ENCODE results near the gene TMEM131L.

TMEM131L gene

DNA sequence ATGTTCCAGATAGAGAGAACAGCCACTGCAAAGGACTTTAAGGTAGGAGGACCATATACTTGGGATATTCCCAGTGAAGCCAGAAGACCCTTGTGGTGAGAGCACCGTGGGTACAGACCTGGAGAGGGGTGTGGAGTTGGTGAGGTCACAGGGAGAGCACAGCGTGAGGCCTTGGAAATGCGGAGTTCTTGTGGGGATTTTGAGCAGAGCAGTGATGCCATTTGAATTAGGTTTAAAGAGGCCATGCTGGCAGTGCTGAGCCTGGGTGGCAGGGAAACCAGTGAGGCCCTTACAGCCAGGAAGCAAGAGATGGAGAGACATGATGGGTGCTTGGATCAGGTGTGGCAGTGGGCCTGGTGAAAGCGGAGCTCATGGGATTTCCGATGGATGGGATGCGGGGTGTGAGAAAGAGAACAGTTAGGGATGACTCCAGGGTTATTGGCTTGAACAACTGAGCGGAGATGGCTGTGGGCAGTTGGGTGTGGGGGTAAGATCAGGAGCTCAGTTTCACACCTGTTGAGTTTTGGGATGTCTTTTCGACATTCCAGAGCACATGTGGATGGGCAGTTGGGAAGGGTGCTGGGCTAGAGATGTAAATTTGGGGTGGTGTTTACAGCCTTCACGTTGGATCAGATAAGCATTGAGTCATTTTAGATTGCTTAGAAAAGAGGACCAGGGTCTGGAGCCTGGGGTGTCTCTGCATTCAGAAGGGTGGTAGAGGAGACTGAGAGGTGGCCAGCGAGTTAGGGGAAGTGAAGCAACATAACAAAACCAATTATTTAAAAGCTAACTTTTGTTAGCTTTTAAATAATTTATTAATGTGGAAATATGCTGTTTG, 68.9 kb downstream of the TMEM131L start:
- Histone ChIP-seq H3K4me1 (peaks cover 0 to 100% (median 68%) of the 10 kb centered on the region in 4 donors), H3K9me3 (no peaks in the 10 kb centered on the region), H3K36me3 (no peaks in the 10 kb centered on the region), H3K27ac (peak overlapping the region; percentile 0 to 17), H3K27me3 (no peaks in the 10 kb centered on the region), H3K4me3 (no peak overlapping the region)
- TF ChIP-seq, protein P1, sequence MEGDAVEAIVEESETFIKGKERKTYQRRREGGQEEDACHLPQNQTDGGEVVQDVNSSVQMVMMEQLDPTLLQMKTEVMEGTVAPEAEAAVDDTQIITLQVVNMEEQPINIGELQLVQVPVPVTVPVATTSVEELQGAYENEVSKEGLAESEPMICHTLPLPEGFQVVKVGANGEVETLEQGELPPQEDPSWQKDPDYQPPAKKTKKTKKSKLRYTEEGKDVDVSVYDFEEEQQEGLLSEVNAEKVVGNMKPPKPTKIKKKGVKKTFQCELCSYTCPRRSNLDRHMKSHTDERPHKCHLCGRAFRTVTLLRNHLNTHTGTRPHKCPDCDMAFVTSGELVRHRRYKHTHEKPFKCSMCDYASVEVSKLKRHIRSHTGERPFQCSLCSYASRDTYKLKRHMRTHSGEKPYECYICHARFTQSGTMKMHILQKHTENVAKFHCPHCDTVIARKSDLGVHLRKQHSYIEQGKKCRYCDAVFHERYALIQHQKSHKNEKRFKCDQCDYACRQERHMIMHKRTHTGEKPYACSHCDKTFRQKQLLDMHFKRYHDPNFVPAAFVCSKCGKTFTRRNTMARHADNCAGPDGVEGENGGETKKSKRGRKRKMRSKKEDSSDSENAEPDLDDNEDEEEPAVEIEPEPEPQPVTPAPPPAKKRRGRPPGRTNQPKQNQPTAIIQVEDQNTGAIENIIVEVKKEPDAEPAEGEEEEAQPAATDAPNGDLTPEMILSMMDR (IDR thresholded peaks at IDR 0.05) = no peak
- no peak for DNase-seq
- intact Hi-C loops (cut with DNase I; ENCODE audit: low total_unique reads) = no loop called here

- no peak for DNase-seq
- intact Hi-C loops (cut with DNase I; ENCODE audit: low total_unique reads) = no loop called here
- Histone ChIP-seq H3K9me3 (no peaks in the 10 kb centered on the region), H3K27me3 (no peaks in the 10 kb centered on the region), H3K4me3 (no peak overlapping the region), H3K36me3 (no peaks in the 10 kb centered on the region), H3K27ac (peak overlapping the region; percentile 0 to 9), H3K4me1 (peaks cover 0 to 100% (median 62%) of the 10 kb centered on the region in 4 donors)
- TF ChIP-seq, protein P1 (IDR thresholded peaks at IDR 0.05) = no peak
Measured at GRCh38 chr4:153535772-153536513, 69.8 kb downstream of the TMEM131L start.

- Histone ChIP-seq H3K4me3 (no peak overlapping the region), H3K4me1 (peaks cover 0 to 98% (median 58%) of the 10 kb centered on the region in 4 donors), H3K9me3 (no peaks in the 10 kb centered on the region), H3K36me3 (no peaks in the 10 kb centered on the region), H3K27me3 (no peaks in the 10 kb centered on the region), H3K27ac (peak overlapping the region; percentile 80 to 84)
- DNase-seq = no peak
- TF ChIP-seq, protein P1 (IDR thresholded peaks at IDR 0.05) = no peak
- intact Hi-C loops (cut with DNase I; ENCODE audit: low total_unique reads) = no loop called here
Measured at GRCh38 chr4:153537493-153537960, 71.4 kb downstream of the TMEM131L start.

GRCh38 chr4:153538487-153539357, 72.6 kb downstream of the TMEM131L start:
- no peaks in the 10 kb centered on the region for H3K27me3 ChIP-seq
- peak overlapping the region; percentile 80 to 84 for H3K27ac ChIP-seq
- H3K4me1 ChIP-seq = peaks cover 0 to 98% (median 53%) of the 10 kb centered on the region in 4 donors
- H3K4me3 ChIP-seq = peak overlapping the region; percentile 41 to 44
- intact Hi-C loops (cut with DNase I; ENCODE audit: low total_unique reads) = no loop called here
- peak; percentile 38 to 80 for DNase-seq
- H3K9me3 ChIP-seq = no peaks in the 10 kb centered on the region
- no peaks in the 10 kb centered on the region for H3K36me3 ChIP-seq
- TF ChIP-seq, protein P1 (IDR thresholded peaks at IDR 0.05) = no peak

DNA sequence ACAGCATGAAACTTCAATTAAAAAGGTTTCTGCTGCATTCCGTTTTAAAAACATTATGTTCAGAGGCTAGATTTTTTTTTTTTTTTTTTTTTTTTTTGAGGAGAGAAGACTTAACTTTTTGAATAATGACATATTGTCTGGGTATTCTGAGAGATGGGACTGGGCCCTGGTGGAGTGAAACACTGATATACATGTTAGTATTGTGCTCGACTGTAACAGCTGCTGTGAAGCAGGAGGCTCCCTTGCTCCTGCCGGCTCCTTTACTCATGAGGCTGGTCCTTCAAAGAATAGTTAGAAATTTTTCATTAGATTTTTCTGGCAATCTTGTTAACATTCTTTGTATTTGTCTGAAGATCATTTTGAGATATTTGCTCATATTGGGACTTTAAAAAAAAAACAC, 73.3 kb downstream of the TMEM131L start:
- Histone ChIP-seq H3K36me3 (no peaks in the 10 kb centered on the region), H3K4me3 (peak overlapping the region in 1 of 2 donors; percentile 41), H3K4me1 (peaks cover 0 to 97% (median 55%) of the 10 kb centered on the region in 4 donors), H3K9me3 (no peaks in the 10 kb centered on the region), H3K27ac (peak overlapping the region; percentile 80 to 84), H3K27me3 (no peaks in the 10 kb centered on the region)
- DNase-seq = no peak
- TF ChIP-seq, protein P1 (IDR thresholded peaks at IDR 0.05) = no peak
- intact Hi-C loops (cut with DNase I; ENCODE audit: low total_unique reads) = no loop called here
